ENCODE measurements around the gene ACADM.

Gene ACADM

GRCh38 chr1:75725861-75726361 lies 1.4 kb downstream of the ACADM start:
- H3K4me3 ChIP-seq, result peak overlapping the region; percentile 100
- no peak for DNase-seq (ENCODE audit: low read depth, low spot score)
- H3K9me3 ChIP-seq (ENCODE audit: low read depth, low read length), result no peaks in the 10 kb centered on the region
- TF ChIP-seq FOXP2 (optimal IDR thresholded peaks at IDR 0.05; ENCODE audit: control extremely low read depth, extremely low read length, insufficient read depth) (no peak), POLR2AphosphoS5 (IDR thresholded peaks at IDR 0.05; ENCODE audit: borderline replicate concordance, low read depth, low read length) (no peak), EZH2 (IDR thresholded peaks at IDR 0.05) (no peak)
- H3K27ac ChIP-seq, result peak overlapping the region; percentile 11; the same call in 1 of the 2 replicates
- H3K9ac ChIP-seq (ENCODE audit: insufficient read length), result peak overlapping the region; percentile 83
- no peaks in the 10 kb centered on the region for H3K36me3 ChIP-seq (ENCODE audit: insufficient read depth, low read length)

DNA sequence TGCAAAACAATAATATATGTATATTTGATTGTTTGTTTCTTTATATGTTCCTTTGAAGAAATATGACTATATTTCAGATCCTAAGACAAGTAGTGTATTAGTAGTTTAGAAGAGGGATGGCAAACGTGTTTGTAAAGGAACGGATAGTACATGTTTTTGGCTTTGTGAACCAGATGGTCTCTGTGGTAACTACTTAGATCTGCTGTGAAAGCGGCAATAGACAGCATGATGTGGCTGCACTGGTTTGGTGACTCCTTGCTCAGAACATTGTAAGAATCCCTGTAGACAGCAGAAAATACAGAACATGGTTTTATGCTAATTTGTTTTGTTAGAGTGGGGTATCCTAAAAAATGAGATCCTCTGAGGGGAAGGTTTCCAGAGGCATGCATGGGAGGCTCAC lies 3.1 kb downstream of the ACADM start:
- peak overlapping the region; percentile 41; the same call in 1 of the 2 replicates for H3K4me3 ChIP-seq
- DNase-seq (ENCODE audit: low read depth, low spot score), result no peak
- peak overlapping the region; percentile 49 for H3K9ac ChIP-seq (ENCODE audit: insufficient read length)
- no peaks in the 10 kb centered on the region for H3K9me3 ChIP-seq (ENCODE audit: low read depth, low read length)
- H3K36me3 ChIP-seq (ENCODE audit: insufficient read depth, low read length), result no peaks in the 10 kb centered on the region
- H3K27ac ChIP-seq, result peak overlapping the region; percentile 48; the same call in 1 of the 2 replicates
- TF ChIP-seq FOXP2 (optimal IDR thresholded peaks at IDR 0.05; ENCODE audit: control extremely low read depth, extremely low read length, insufficient read depth), result no peak
- TF ChIP-seq EZH2 (IDR thresholded peaks at IDR 0.05), result no peak
- no peak for TF ChIP-seq POLR2AphosphoS5 (IDR thresholded peaks at IDR 0.05; ENCODE audit: borderline replicate concordance, low read depth, low read length)

- TF ChIP-seq EZH2 (IDR thresholded peaks at IDR 0.05) (no peak), POLR2AphosphoS5 (IDR thresholded peaks at IDR 0.05; ENCODE audit: borderline replicate concordance, low read depth, low read length) (no peak), FOXP2 (optimal IDR thresholded peaks at IDR 0.05; ENCODE audit: control extremely low read depth, extremely low read length, insufficient read depth) (no peak)
- DNase-seq (ENCODE audit: low read depth, low spot score), result no peak
- Histone ChIP-seq H3K4me3 (no peak overlapping the region), H3K9ac (ENCODE audit: insufficient read length) (no peak overlapping the region), H3K9me3 (ENCODE audit: low read depth, low read length) (no peaks in the 10 kb centered on the region), H3K27ac (no peak overlapping the region), H3K36me3 (ENCODE audit: insufficient read depth, low read length) (peaks cover 18% of the 10 kb centered on the region)
Observed at GRCh38 chr1:75730432-75730831, 5.9 kb downstream of the ACADM start.

DNA sequence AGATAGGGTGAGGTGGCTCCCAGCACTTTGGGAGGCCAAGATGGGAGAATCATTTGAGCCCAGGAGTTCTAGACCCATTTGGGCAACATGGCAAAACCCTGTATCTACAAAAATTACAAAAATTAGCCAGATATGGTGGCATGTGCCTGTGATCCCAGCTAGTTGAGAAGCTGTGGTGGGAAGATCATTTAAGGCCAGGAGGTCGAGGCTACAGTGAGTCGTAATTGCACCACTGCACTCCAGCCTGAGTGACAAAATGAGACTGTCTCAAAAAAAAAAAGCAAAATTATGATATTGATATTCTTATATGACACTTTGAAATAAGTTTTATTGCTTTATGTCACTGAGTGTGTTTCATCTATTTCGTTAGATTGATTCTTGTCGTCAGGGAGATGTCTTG lies 7.4 kb downstream of the ACADM start:
- no peak for DNase-seq (ENCODE audit: low read depth, low spot score)
- peak overlapping the region; percentile 59 for H3K4me3 ChIP-seq
- no peaks in the 10 kb centered on the region for H3K9me3 ChIP-seq (ENCODE audit: low read depth, low read length)
- H3K9ac ChIP-seq (ENCODE audit: insufficient read length), result peak overlapping the region; percentile 49
- peaks cover 19% of the 10 kb centered on the region for H3K36me3 ChIP-seq (ENCODE audit: insufficient read depth, low read length)
- TF ChIP-seq FOXP2 (optimal IDR thresholded peaks at IDR 0.05; ENCODE audit: control extremely low read depth, extremely low read length, insufficient read depth), result no peak
- no peak for TF ChIP-seq POLR2AphosphoS5 (IDR thresholded peaks at IDR 0.05; ENCODE audit: borderline replicate concordance, low read depth, low read length)
- TF ChIP-seq EZH2 (IDR thresholded peaks at IDR 0.05), result no peak
- H3K27ac ChIP-seq, result peak overlapping the region; percentile 89

- peaks cover 23% of the 10 kb centered on the region for H3K36me3 ChIP-seq (ENCODE audit: insufficient read depth, low read length)
- H3K9ac ChIP-seq (ENCODE audit: insufficient read length), result peak overlapping the region; percentile 49
- no peak for TF ChIP-seq EZH2 (IDR thresholded peaks at IDR 0.05)
- TF ChIP-seq POLR2AphosphoS5 (IDR thresholded peaks at IDR 0.05; ENCODE audit: borderline replicate concordance, low read depth, low read length), result no peak
- no peak for TF ChIP-seq FOXP2 (optimal IDR thresholded peaks at IDR 0.05; ENCODE audit: control extremely low read depth, extremely low read length, insufficient read depth)
- peak overlapping the region; percentile 89 for H3K27ac ChIP-seq
- peak overlapping the region; percentile 59 for H3K4me3 ChIP-seq
- no peaks in the 10 kb centered on the region for H3K9me3 ChIP-seq (ENCODE audit: low read depth, low read length)
- DNase-seq (ENCODE audit: low read depth, low spot score), result no peak
Observed at GRCh38 chr1:75732703-75733102, 8.2 kb downstream of the ACADM start.

- no peak for DNase-seq (ENCODE audit: low read depth, low spot score)
- H3K27ac ChIP-seq, result peak overlapping the region; percentile 89
- H3K9ac ChIP-seq (ENCODE audit: insufficient read length), result no peak overlapping the region
- H3K4me3 ChIP-seq, result no peak overlapping the region
- no peaks in the 10 kb centered on the region for H3K9me3 ChIP-seq (ENCODE audit: low read depth, low read length)
- TF ChIP-seq POLR2AphosphoS5 (IDR thresholded peaks at IDR 0.05; ENCODE audit: borderline replicate concordance, low read depth, low read length), result no peak
- TF ChIP-seq EZH2 (IDR thresholded peaks at IDR 0.05), result no peak
- TF ChIP-seq FOXP2 (optimal IDR thresholded peaks at IDR 0.05; ENCODE audit: control extremely low read depth, extremely low read length, insufficient read depth), result no peak
- peaks cover 23% of the 10 kb centered on the region for H3K36me3 ChIP-seq (ENCODE audit: insufficient read depth, low read length)
Observed at GRCh38 chr1:75733661-75734060, 9.2 kb downstream of the ACADM start.

DNA sequence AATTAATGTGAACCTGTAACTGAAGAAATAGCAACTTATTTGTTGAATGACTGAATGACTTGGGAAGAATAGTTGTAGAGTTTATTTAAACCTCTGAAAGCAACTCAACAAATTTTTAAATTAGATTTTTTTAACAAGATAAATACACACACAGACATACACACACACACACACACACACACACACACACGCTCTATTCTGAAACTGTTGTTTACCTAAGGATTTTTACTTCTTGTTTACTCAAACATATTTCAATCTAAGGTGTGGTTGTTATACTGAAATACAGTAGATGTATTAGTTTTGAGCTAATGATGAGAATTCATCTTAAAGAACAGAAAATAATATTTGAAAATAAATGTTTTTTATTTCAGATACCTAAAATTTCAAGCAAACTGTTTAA lies 11.5 kb downstream of the ACADM start:
- no peak overlapping the region for H3K9ac ChIP-seq (ENCODE audit: insufficient read length)
- no peak overlapping the region for H3K4me3 ChIP-seq
- H3K36me3 ChIP-seq (ENCODE audit: insufficient read depth, low read length), result peaks cover 29% of the 10 kb centered on the region
- DNase-seq (ENCODE audit: low read depth, low spot score), result no peak
- H3K9me3 ChIP-seq (ENCODE audit: low read depth, low read length), result no peaks in the 10 kb centered on the region
- H3K27ac ChIP-seq, result no peak overlapping the region
- TF ChIP-seq POLR2AphosphoS5 (IDR thresholded peaks at IDR 0.05; ENCODE audit: borderline replicate concordance, low read depth, low read length) (no peak), FOXP2 (optimal IDR thresholded peaks at IDR 0.05; ENCODE audit: control extremely low read depth, extremely low read length, insufficient read depth) (no peak), EZH2 (IDR thresholded peaks at IDR 0.05) (no peak)

- Histone ChIP-seq H3K36me3 (ENCODE audit: insufficient read depth, low read length) (peaks cover 31% of the 10 kb centered on the region), H3K9ac (ENCODE audit: insufficient read length) (no peak overlapping the region), H3K4me3 (no peak overlapping the region), H3K9me3 (ENCODE audit: low read depth, low read length) (no peaks in the 10 kb centered on the region), H3K27ac (no peak overlapping the region)
- TF ChIP-seq FOXP2 (optimal IDR thresholded peaks at IDR 0.05; ENCODE audit: control extremely low read depth, extremely low read length, insufficient read depth), result no peak
- no peak for TF ChIP-seq POLR2AphosphoS5 (IDR thresholded peaks at IDR 0.05; ENCODE audit: borderline replicate concordance, low read depth, low read length)
- TF ChIP-seq EZH2 (IDR thresholded peaks at IDR 0.05), result no peak
- no peak for DNase-seq (ENCODE audit: low read depth, low spot score)
Observed at GRCh38 chr1:75742047-75742625, 17.6 kb downstream of the ACADM start.

Measured in SK-N-MC (cell line).